A673 (cell line): Measurements from ENCODE around the gene IGF2BP1.

Experiments
- EZH2 ChIP-seq: fragments of 200-600 bp; sonication (generic); IDR thresholded peaks from 2 replicates; pipeline ENCODE4 v1.6.1; 2017; ENCODE audit warnings: borderline replicate concordance, low read depth, mild to moderate bottlenecking, mixed read lengths, antibody characterized with exemption, low read length; ENCODE audit not compliant: poor library complexity, severe bottlenecking
- TF ChIP-seq, protein P1 (sequence below): fragments of 300-800, 200-600 bp; sonication (generic); conservative IDR thresholded peaks from 2 replicates; pipeline ENCODE4 v1.5.1; 2017; ENCODE audit warnings: low read depth, mild to moderate bottlenecking, antibody characterized with exemption, low read length, moderate library complexity, mixed read lengths

DNA sequence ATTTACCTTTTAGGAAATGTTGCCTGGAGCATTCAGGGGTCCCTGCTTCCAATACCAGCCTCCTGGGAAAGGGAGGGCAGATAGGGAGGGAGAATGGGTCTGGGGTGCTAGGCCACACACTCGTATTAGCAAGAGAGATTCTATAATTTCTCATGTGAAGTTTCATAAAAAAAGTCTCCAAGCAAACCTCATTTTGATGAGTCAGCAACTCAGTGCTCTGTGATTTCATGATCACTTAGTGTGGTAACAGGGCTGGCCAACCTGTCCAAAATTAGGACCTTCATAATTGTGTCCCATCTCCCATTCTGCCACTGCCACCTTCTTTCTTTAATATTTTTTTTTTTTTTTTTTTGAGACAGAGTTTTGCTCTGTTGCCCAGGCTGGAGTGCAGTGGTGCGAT lies 41.4 kb downstream of the IGF2BP1 start:
- TF ChIP-seq EZH2 = no peak
- TF ChIP-seq, protein P1, sequence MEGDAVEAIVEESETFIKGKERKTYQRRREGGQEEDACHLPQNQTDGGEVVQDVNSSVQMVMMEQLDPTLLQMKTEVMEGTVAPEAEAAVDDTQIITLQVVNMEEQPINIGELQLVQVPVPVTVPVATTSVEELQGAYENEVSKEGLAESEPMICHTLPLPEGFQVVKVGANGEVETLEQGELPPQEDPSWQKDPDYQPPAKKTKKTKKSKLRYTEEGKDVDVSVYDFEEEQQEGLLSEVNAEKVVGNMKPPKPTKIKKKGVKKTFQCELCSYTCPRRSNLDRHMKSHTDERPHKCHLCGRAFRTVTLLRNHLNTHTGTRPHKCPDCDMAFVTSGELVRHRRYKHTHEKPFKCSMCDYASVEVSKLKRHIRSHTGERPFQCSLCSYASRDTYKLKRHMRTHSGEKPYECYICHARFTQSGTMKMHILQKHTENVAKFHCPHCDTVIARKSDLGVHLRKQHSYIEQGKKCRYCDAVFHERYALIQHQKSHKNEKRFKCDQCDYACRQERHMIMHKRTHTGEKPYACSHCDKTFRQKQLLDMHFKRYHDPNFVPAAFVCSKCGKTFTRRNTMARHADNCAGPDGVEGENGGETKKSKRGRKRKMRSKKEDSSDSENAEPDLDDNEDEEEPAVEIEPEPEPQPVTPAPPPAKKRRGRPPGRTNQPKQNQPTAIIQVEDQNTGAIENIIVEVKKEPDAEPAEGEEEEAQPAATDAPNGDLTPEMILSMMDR = no peak
